HG03280 (cell line): Measurements from ENCODE around the gene ZFP30.
"Not testable (repeated sequence)": the region's sequence is repeated elsewhere in the genome, so short reads cannot be mapped to it uniquely, and the experiment has no call there.

ENCODE experiments used
- ATAC-seq: cut with Tn5 transposase; IDR thresholded peaks from one replicate; pipeline ENCODE4 v1.9.1; 2021; ENCODE audit warnings: mild to moderate bottlenecking, moderate library complexity; ENCODE audit not compliant: unreplicated experiment

Gene ZFP30

DNA sequence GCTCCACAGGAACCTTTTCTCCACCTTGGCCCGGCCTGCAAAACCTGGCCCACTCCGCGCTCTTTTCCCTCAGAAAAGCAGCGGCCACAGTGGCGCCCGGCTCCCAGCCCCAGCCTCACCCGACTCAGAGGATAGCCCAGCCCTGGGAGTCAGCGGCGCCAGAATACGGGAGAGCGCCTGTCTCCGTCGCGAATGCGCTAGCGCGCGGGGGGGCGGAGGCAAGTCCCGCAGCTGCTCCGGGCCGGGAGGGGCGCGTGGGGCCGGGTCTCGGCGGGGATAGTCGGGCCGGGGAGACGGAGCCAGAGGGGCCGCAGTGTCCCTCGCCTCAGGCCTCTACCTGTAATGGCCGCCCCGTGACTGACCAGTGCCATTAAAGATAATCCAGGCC, at the start of gene ZFP30:
Gene ZFP30, minus strand, starts transcription at position 165 of the 388 bp plus-strand sequence. CDS start 7,643 bp downstream, outside the sequence.
- ATAC-seq: peak; percentile 54

GRCh38 chr19:37699057-37699456, 43.8 kb upstream of the ZFP30 start:
- ATAC-seq: no peak

DNA sequence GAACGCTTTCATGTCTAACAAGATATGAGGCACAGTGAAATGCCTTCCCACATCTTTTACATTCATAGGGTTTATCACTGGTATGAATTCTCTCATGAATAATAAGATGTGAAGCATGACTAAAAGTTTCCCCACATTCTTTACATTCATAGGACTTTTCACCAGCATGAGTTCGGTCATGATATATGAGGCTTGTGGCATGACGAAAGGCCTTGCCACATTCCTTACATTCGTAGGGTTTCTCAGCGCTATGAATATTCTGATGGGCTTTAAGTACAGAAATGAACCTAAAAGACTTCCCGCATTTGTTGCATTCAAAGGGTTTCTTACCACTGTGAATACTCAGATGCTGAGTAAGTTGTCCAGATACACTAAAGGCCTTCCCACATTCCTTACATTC, 43.0 kb upstream of the ZFP30 start:
- ATAC-seq: no peak

- no peak for ATAC-seq
Observed at GRCh38 chr19:37695144-37695899, 40.1 kb upstream of the ZFP30 start.

GRCh38 chr19:37692956-37693620, 37.8 kb upstream of the ZFP30 start:
- no peak for ATAC-seq

GRCh38 chr19:37691881-37692504, 36.7 kb upstream of the ZFP30 start:
- ATAC-seq: no peak

GRCh38 chr19:37683520-37683919, 28.3 kb upstream of the ZFP30 start:
- ATAC-seq: no peak

DNA sequence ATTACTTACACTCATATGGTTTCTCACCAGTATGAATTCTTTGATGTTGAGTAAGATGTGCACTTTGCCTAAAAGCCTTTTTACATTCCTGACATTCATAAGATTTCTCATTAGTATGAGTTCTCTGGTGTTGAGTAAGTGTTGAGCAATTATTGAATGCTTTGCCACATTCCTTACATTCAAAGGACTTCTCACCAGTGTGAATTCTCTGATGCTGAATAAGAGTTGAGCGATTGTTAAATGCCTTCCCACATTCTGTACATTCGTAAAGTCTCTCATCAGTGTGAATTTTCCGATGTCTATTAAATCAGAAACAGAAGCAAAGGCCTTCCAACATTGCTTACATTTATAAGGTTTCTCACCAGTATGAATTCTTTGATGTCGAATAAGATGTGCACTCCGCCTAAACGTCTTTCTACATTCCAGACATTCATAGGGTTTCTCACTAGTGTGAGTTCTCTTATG, 14.2 kb upstream of the ZFP30 start:
- ATAC-seq: no peak

DNA sequence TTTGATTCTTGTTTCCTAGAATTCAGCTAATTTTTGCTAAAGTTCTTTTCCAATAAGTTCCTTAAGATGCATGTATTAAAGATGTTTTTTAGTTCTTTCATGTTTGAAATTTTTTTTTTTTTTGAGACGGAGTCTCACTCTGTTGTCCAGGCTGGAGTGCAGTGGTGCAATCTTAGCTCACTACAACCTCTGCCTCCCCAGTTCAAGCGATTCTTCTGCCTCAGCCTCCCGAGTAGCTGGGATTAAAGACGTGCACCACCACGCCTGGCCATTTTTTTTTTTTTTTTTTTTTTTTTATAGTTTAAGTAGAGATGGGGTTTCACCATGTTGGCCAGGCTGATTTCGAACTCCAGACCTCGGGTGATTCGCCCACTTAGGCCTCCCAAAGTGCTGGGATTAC, 1.9 kb upstream of the ZFP30 start:
- ATAC-seq: not testable (repeated sequence)

DNA sequence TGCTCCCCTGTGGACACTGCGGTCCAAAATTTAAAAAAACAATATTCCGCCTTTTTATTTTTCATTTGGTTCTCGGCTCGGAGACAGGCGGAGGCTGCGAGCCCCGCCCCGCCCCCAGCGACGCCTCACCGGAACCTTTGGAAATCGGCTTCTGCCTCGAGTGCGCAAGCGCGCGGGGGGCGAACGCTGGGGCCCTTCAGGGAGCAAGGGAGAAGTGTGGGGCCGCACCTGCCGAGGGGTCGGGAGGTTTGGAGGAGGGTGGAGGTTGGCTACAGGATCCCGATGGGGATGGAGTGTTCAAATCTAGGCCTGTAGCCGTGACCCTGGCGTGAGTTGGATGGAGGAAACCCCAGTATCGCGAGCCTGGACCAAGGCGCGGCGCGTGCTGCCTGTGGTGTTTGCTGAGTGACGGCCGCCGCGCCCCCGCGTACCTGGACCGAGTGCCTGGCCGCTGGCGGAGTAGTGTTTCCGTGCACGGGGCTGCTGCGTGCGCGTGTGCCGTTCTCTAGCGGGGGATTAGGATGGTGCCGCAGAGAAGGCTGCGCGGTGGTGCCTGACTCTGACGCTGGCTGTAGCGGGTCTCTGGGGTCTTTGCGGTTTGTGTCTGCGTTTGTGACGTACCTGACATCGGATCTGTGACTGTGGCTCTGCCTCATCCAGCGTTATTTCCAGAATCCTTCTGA, 565 bp upstream of the ZFP30 start:
- peak; percentile 68 for ATAC-seq

DNA sequence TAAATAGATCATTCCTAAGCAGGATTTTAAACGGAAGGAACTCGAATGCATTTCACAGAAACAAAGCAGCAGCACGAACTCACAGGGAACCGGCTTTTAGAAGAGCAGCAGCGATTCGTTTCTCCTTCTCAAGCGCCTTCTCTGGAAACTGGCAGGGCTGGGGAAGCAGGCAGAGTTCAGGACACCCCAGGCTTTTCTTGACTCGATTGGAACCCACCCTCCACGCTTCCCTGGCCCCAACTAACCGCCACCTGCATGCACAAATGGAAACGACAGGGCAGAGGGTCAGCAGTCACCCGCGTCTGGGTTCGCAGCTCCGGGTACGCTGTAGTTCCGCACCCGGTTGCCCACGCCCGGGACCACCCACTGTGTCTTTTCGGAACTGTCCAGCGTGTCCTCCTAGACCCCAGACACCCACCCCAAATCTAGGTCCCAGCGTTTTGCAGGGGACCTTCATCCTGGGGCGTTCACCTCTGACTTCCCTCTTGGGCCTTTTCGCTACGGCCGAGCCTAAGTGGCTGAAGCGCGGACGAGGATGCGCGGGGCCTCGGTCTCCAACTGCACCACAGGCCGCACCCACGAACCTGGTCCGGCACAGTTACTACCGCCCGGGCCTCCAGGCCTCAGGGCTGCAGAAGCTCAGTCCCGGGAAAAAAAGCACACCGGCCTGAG, 500 bp downstream of the ZFP30 start:
- peak; percentile 31 for ATAC-seq

DNA sequence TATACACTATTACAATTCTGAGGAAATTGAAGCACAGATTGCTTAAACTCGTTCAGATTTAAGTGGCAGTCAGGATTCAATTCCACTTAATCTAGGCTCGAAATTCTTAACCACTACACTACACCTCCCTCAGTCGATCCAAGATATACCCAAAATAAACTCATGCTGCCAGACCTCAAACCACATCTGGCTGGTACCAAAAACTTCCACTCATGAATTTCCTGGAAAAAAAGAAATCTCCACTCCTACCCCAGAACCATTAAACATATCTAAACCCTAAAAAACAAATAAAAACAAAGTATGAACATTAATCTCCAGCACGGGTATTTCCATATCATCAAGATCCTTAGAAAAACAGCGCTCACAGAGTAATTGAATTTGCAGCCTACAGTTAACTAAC, 1.1 kb downstream of the ZFP30 start:
- no peak for ATAC-seq

DNA sequence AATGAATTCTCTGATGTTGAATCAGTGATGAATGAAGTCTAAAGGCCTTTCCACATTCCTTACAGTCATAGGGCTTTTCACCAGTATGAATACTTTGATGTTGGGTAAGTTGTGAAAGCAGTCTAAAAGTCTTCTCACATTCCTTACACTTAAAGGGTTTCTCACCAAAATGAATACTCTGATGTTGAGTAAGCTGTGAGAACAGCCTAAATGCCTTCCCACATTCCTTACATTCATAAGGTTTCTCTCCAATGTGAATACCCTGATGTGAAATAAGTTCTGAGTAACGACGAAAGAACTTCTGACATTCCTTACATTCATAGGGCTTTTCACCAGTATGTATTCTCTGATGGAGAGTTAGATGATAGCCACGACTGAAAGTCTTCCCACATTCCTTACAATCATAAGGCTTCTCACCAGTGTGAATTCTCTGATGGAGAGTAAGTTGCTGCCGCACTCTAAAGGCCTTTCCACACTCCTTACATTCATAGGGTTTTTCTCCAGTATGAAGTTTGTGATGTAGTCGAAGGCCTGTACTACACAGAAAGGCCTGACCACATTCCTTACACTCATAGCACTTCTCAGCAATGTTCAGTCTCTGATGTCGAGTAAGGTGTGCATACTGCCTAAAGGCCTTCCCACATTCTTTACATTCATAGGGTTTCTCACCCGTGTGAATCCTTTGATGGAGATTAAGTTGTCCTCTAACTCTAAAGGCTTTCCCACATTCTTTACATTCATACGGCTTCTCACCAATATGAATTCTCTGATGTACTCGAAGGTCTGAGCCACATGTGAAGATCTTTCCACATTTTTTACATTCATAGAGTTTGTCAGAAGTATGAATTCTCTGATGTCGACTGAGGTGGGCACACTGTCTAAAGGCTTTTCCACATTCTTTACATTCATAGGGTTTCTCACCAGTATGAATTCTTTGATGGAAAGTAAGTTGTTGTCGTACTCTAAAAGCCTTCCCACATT, 19.9 kb downstream of the ZFP30 start:
- no peak for ATAC-seq

GRCh38 chr19:37594982-37595382, 60.3 kb downstream of the ZFP30 start:
- ATAC-seq: peak; percentile 36

DNA sequence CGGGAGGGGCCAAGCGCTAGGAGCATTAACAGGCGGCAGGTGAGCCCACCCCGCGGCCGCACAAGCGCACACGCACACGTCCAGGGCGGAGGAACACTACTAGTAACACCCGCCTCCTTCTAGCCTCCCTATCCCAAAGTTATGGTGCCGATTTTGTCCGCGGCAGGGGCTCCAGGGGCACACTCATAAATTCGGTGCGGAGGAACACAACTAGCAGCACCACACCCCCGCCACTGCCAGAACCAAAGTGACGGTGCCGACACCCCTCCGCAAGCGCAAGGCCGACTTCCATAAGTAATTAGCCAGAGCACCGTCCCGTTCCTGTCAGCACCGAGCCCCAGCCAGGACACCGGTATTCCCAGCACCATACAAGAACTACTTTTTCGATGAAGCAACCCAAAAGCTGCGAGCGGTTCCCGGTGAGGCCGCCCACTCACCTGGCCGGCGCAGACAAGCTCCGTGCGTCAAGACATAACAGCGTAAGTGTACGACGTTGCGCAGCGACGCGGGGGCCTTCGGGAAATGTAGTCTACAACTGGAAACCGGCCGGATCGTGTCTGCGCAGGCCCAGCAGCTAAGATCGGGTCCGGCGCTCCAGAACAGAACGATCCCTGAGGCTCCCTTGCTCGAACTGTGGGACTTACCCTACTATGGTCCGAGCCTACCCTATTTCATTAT, 60.8 kb downstream of the ZFP30 start, which contains the start of the genes ZNF540 and ZNF571:
Gene ZNF540, plus strand, starts transcription at position 573 of the 678 bp plus-strand sequence. CDS start 3,572 bp downstream, outside the sequence.
Gene ZNF571, minus strand, starts transcription at position 489 of the 678 bp plus-strand sequence. CDS start 8,116 bp downstream, outside the sequence.
- peak; percentile 97 for ATAC-seq

- no peak for ATAC-seq
Observed at GRCh38 chr19:37593996-37594303, 61.3 kb downstream of the ZFP30 start.

- no peak for ATAC-seq
Observed at GRCh38 chr19:37583340-37583739, 71.9 kb downstream of the ZFP30 start.

GRCh38 chr19:37572203-37572602, 83.1 kb downstream of the ZFP30 start:
- no peak for ATAC-seq

- ATAC-seq: no peak
Observed at GRCh38 chr19:37565370-37565669, 89.9 kb downstream of the ZFP30 start.
